Fibroblast of lung (primary cell): ENCODE data around the gene COL11A2.

Source experiments
- CTCF ChIP-seq, 2 donors: IDR thresholded peaks in 1 of 2; conservative IDR thresholded peaks in 1 of 2; 1 replicate in 1 of 2; 2 replicates in 1 of 2; pipeline ENCODE4 v1.5.1; 2011 to 2012; ENCODE audit warnings: low read length in 2 of 2, control low read depth in 1 of 2, inconsistent platforms in 1 of 2, low read depth in 1 of 2, mild to moderate bottlenecking in 1 of 2
- EZH2 ChIP-seq: IDR thresholded peaks from 2 replicates; pipeline ENCODE4 v1.5.1; 2012; ENCODE audit warnings: low read length, control low read depth, mild to moderate bottlenecking; ENCODE audit errors: missing control alignments

- TF ChIP-seq CTCF (conservative IDR thresholded peaks at IDR 0.05 in 1 of 2, IDR thresholded peaks at IDR 0.05 in 1 of 2; ENCODE audit: low read depth in 1 of 2, low read length in 2 of 2) = no peak
- no peak for TF ChIP-seq EZH2
These were observed 4.5 kb downstream of the COL11A2 start for GRCh38 chr6:33187809-33188208.
